Immature natural killer cell (primary cell): ENCODE measurements around the gene OSR1. TPM values are rescaled to one million over a fixed set of nuclear protein-coding genes. Genes with fewer than 3 reads are reported as not detected.

ENCODE experiments used
- DNase-seq, 3 donors: peaks; one replicate each; pipeline ENCODE4 v3.0.0; 2022; ENCODE audit warnings: mixed read lengths in 1 of 3
- H3K27ac Mint-ChIP-seq, 6 donors: one replicate each; pipeline ENCODE4 v1.8.0; 2020; ENCODE audit warnings: mixed read lengths in 6 of 6, mild to moderate bottlenecking in 5 of 6, inconsistent platforms in 4 of 6, moderate library complexity in 3 of 6
- H3K27me3 Mint-ChIP-seq, 3 donors: one replicate each; pipeline ENCODE4 v1.8.0; 2020 to 2021; ENCODE audit warnings: low read depth in 3 of 3, mild to moderate bottlenecking in 3 of 3, mixed read lengths in 3 of 3, moderate library complexity in 3 of 3, inconsistent platforms in 1 of 3
- H3K36me3 Mint-ChIP-seq, 3 donors: one replicate each; pipeline ENCODE4 v1.8.0; 2020; ENCODE audit warnings: mixed read lengths in 3 of 3, inconsistent platforms in 2 of 3, mild to moderate bottlenecking in 2 of 3
- H3K4me1 Mint-ChIP-seq, 2 donors: one replicate each; pipeline ENCODE4 v1.8.0; 2020; ENCODE audit warnings: inconsistent platforms in 2 of 2, mild to moderate bottlenecking in 2 of 2, mixed read lengths in 2 of 2, moderate library complexity in 1 of 2
- H3K4me3 Mint-ChIP-seq, 5 donors: one replicate each; pipeline ENCODE4 v1.8.0; 2020; ENCODE audit warnings: mild to moderate bottlenecking in 5 of 5, mixed read lengths in 5 of 5, inconsistent platforms in 3 of 5, moderate library complexity in 3 of 5
- H3K9me3 Mint-ChIP-seq, 6 donors: one replicate each; pipeline ENCODE4 v1.8.0; 2020; ENCODE audit warnings: mild to moderate bottlenecking in 6 of 6, mixed read lengths in 6 of 6, inconsistent platforms in 4 of 6, moderate library complexity in 3 of 6
- polyA plus RNA-seq, 3 donors: library from polyadenylated mRNA; unstranded; fragments of 300-500 nt; fragmentation: Illumina TruSeq; gene quantifications; one replicate each; pipeline ENCODE4 v1.2.3, GENCODE V29; 2021

Gene OSR1
- polyA plus RNA-seq, 3 donors from 2014 or later = not detected

- Mint-ChIP-seq H3K27ac (peak overlapping the region in 1 of 6 donors; percentile 13), H3K36me3 (no peaks in the 10 kb centered on the region), H3K27me3 (peaks cover 41 to 56% (median 46%) of the 10 kb centered on the region in 3 donors), H3K9me3 (no peaks in the 10 kb centered on the region), H3K4me1 (peaks cover 36 to 37% of the 10 kb centered on the region in 2 donors), H3K4me3 (peak overlapping the region in 1 of 5 donors; percentile 7)
- DNase-seq = no peak
These were observed 3.4 kb downstream of the OSR1 start for GRCh38 chr2:19355014-19355405.

GRCh38 chr2:19353721-19354050 is 4.7 kb downstream of the OSR1 start:
- no peak overlapping the region for H3K4me3 Mint-ChIP-seq
- no peak overlapping the region for H3K27ac Mint-ChIP-seq
- peaks cover 47 to 63% (median 53%) of the 10 kb centered on the region in 3 donors for H3K27me3 Mint-ChIP-seq
- H3K9me3 Mint-ChIP-seq = no peaks in the 10 kb centered on the region
- DNase-seq = no peak
- peaks cover 33 to 36% of the 10 kb centered on the region in 2 donors for H3K4me1 Mint-ChIP-seq
- H3K36me3 Mint-ChIP-seq = no peaks in the 10 kb centered on the region

GRCh38 chr2:19352946-19353720 is 5.3 kb downstream of the OSR1 start:
- Mint-ChIP-seq H3K27me3 (peaks cover 50 to 67% (median 56%) of the 10 kb centered on the region in 3 donors), H3K27ac (no peak overlapping the region), H3K36me3 (no peaks in the 10 kb centered on the region), H3K9me3 (no peaks in the 10 kb centered on the region), H3K4me1 (peaks cover 35 to 40% of the 10 kb centered on the region in 2 donors), H3K4me3 (no peak overlapping the region)
- DNase-seq = no peak

DNA sequence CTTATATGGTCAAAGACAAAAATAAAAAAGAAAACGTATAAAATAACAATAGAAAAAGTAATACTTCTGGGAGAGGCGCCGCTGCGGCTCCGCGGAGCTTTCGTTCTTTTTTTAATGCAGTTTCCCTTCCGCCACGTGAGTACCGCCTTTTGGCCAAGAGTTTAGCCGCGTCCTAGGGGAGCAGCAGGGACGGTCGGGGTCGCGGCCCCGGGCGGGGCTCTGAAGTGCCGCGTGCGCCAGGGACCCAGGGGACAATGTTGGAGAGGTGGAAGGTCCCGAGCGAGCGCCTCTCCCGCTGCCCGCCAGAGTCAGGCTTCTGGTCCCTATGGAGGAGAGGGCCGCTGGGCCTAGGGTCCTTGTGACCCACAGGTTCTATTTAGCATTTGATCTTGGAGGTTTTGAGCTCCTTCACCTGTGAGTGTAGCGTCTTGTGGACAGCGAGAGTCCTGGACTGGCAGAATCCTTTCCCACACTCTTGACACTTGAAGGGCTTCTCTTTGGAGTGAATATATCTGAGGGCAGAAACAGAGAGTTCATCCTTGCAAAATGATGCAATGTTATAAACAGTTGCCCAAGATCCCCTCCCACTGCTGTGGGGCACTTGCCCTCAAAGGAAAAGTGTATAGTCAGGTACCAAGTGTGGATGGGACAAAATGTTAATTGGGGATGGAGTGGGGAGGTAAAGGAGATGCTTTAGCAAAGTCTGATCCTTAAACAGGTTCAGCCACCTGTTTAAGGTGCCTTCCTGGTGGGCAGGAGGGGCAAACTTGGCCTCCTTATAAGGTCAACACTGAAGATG is 6.3 kb downstream of the OSR1 start:
- Mint-ChIP-seq H3K9me3 (no peaks in the 10 kb centered on the region), H3K36me3 (no peaks in the 10 kb centered on the region), H3K27me3 (peaks cover 51 to 68% (median 53%) of the 10 kb centered on the region in 3 donors), H3K4me3 (peak overlapping the region in 4 of 5 donors; percentile 18 to 46 (median 26)), H3K4me1 (peaks cover 33 to 40% of the 10 kb centered on the region in 2 donors), H3K27ac (no peak overlapping the region)
- no peak for DNase-seq

DNA sequence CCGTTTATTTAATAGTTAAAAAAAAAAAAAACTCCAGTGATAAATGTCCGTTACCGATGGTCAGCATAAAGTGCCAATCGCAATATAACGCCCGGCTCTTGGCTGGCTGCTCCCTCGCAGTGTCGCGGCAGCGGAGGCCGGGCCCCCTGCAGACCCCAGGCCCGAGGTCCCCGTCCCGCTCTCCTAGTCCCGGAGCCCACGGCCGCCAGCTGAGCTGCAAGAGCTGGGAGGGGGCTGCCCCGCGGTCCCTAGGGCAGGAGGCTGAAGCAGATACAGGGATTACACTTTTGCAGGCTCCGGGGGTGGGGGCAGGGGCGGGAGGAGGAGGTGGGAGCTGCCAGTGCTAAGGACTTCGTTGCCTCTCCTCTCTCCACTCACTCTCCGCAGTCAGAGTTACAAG is 6.9 kb downstream of the OSR1 start:
- H3K4me3 Mint-ChIP-seq = peak overlapping the region in 4 of 5 donors; percentile 18 to 46 (median 24)
- DNase-seq = no peak
- no peak overlapping the region for H3K27ac Mint-ChIP-seq

DNA sequence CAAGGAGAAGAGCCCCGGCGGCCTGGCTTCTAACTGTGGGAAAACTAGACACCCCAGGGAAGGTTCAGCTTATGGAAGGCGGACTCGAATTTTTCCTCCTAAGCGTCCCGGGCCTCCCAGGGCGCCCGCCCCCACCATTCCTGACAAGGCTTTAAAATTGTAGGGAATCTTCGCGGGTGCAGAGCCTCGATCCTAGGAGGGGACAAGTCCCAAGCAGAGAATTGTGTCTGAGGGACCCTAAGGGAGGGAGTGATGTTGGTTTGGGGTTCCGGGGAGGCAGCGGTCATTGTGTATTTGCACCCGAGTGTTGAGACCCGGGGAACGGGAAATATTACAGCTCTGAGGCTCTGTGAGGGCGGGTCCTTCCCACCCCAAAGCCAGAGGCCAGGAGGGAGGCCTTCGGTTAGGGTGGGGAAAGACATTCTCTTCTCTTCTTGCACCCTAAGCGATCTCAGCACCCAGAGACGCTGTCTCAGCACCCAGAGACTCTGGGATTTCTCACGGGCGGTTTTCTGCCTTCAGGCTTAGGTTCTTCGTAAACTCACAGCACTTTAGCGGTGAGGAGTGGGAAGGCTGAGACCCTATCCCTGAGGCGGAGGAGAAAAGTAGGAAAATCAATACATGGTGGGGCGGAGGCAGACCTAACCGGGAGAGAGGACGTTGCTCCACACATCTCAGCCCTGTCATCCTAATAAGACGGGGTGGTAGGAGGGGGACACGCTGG is 7.6 kb downstream of the OSR1 start:
- DNase-seq = no peak
- H3K4me1 Mint-ChIP-seq = peaks cover 25 to 35% of the 10 kb centered on the region in 2 donors
- H3K9me3 Mint-ChIP-seq = no peaks in the 10 kb centered on the region
- H3K36me3 Mint-ChIP-seq = no peaks in the 10 kb centered on the region
- H3K27ac Mint-ChIP-seq = peak overlapping the region in 1 of 6 donors; percentile 29
- peak overlapping the region in 4 of 5 donors; percentile 15 to 64 (median 51) for H3K4me3 Mint-ChIP-seq
- peaks cover 41 to 55% (median 43%) of the 10 kb centered on the region in 3 donors for H3K27me3 Mint-ChIP-seq

More for the DNA sequence above, 6.9 kb downstream of the OSR1 start:
- peaks cover 45 to 62% (median 47%) of the 10 kb centered on the region in 3 donors for H3K27me3 Mint-ChIP-seq
- peaks cover 29 to 38% of the 10 kb centered on the region in 2 donors for H3K4me1 Mint-ChIP-seq
- H3K9me3 Mint-ChIP-seq = no peaks in the 10 kb centered on the region
- no peaks in the 10 kb centered on the region for H3K36me3 Mint-ChIP-seq

- H3K4me3 Mint-ChIP-seq = peak overlapping the region in 3 of 5 donors; percentile 4 to 35 (median 17)
- H3K27me3 Mint-ChIP-seq = peaks cover 37 to 52% (median 37%) of the 10 kb centered on the region in 3 donors
- DNase-seq = peak; percentile 49 to 51 (median 50)
- peaks cover 24 to 35% of the 10 kb centered on the region in 2 donors for H3K4me1 Mint-ChIP-seq
- H3K27ac Mint-ChIP-seq = peak overlapping the region in 1 of 6 donors; percentile 48
- no peaks in the 10 kb centered on the region for H3K9me3 Mint-ChIP-seq
- no peaks in the 10 kb centered on the region for H3K36me3 Mint-ChIP-seq
These were observed 8.3 kb downstream of the OSR1 start for GRCh38 chr2:19349911-19350677.

GRCh38 chr2:19348692-19349091 is 9.7 kb downstream of the OSR1 start:
- Mint-ChIP-seq H3K27ac (peak overlapping the region; percentile 94 to 99 (median 96)), H3K4me1 (peaks cover 24 to 35% of the 10 kb centered on the region in 2 donors), H3K9me3 (no peaks in the 10 kb centered on the region), H3K27me3 (peaks cover 33 to 42% (median 35%) of the 10 kb centered on the region in 3 donors), H3K4me3 (peak overlapping the region; percentile 92 to 98 (median 96)), H3K36me3 (no peaks in the 10 kb centered on the region)
- no peak for DNase-seq

- peaks cover 31 to 41% (median 33%) of the 10 kb centered on the region in 3 donors for H3K27me3 Mint-ChIP-seq
- no peaks in the 10 kb centered on the region for H3K36me3 Mint-ChIP-seq
- H3K27ac Mint-ChIP-seq = peak overlapping the region; percentile 94 to 99 (median 96)
- no peaks in the 10 kb centered on the region for H3K9me3 Mint-ChIP-seq
- peak; percentile 98 for DNase-seq
- peaks cover 24 to 35% of the 10 kb centered on the region in 2 donors for H3K4me1 Mint-ChIP-seq
- peak overlapping the region; percentile 92 to 98 (median 96) for H3K4me3 Mint-ChIP-seq
These were observed 10.5 kb downstream of the OSR1 start for GRCh38 chr2:19347619-19348562.

GRCh38 chr2:19346983-19347618 is 11.3 kb downstream of the OSR1 start:
- Mint-ChIP-seq H3K4me3 (peak overlapping the region; percentile 92 to 98 (median 96)), H3K9me3 (no peaks in the 10 kb centered on the region), H3K36me3 (peaks cover 0 to 3% (median 3%) of the 10 kb centered on the region in 3 donors), H3K27me3 (peaks cover 27 to 37% (median 33%) of the 10 kb centered on the region in 3 donors), H3K27ac (peak overlapping the region; percentile 94 to 99 (median 96)), H3K4me1 (peaks cover 24 to 32% of the 10 kb centered on the region in 2 donors)
- no peak for DNase-seq

DNA sequence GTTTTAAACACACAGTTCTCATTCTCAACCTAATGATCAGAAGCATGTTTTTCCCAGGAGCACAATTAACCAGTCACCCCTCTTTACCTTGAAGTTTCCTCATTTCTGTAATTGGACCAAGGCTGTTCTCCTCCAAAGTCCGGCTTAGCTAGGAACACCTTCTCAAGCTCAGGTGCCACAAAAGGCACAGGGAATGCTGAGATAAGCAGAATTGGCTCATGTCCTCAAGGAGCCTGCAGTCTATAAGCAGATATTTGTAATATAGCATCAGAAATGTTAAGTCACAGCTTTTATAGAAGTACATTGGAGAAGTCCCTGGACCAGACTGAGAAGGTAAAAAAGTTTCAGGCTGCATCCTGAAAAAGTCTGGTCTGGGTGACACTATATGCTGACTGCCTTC is 20.7 kb downstream of the OSR1 start:
- Mint-ChIP-seq H3K27me3 (peaks cover 0 to 1% (median 1%) of the 10 kb centered on the region in 3 donors), H3K4me1 (no peaks in the 10 kb centered on the region), H3K4me3 (no peak overlapping the region), H3K27ac (no peak overlapping the region), H3K9me3 (no peaks in the 10 kb centered on the region), H3K36me3 (peaks cover 7 to 21% (median 14%) of the 10 kb centered on the region in 3 donors)
- no peak for DNase-seq

DNA sequence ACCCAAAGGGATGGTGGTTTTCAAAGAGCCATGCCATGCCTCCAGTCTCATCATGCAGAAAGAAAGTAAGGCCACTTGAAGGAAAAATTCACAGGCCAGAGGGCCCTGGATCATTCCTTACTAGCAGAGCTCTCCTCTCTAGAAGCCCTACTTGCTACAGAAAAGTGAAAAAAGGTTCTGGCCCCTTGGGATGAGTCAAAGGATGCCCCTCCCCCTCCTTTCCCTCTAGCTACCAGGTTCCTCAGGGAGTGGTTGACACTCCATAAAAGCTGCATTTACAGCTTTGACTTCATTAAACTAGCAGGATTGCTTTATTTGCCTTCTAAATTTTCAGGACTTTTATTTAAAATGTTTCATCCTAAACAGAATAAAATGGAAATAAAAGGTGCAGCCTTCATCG is 21.2 kb downstream of the OSR1 start:
- H3K27me3 Mint-ChIP-seq = peaks cover 0 to 1% (median 1%) of the 10 kb centered on the region in 3 donors
- H3K4me1 Mint-ChIP-seq = no peaks in the 10 kb centered on the region
- H3K36me3 Mint-ChIP-seq = peaks cover 11 to 23% (median 12%) of the 10 kb centered on the region in 3 donors
- H3K27ac Mint-ChIP-seq = no peak overlapping the region
- H3K9me3 Mint-ChIP-seq = no peaks in the 10 kb centered on the region
- DNase-seq = no peak
- H3K4me3 Mint-ChIP-seq = no peak overlapping the region
